ENCODE measurements around the gene IDH2. TPM values are rescaled to one million over a fixed set of nuclear protein-coding genes. Genes with fewer than 3 reads are reported as not detected.

Gene IDH2
- total RNA-seq, 1 donor from 2014 or later = 149 TPM

- Mint-ChIP-seq H3K9me3 (ENCODE audit: unreplicated experiment) (peaks cover 2% of the 10 kb centered on the region), H3K4me3 (ENCODE audit: unreplicated experiment) (no peak overlapping the region), H3K4me1 (ENCODE audit: low read depth, unreplicated experiment) (no peaks in the 10 kb centered on the region), H3K27ac (ENCODE audit: unreplicated experiment) (no peak overlapping the region), H3K27me3 (ENCODE audit: unreplicated experiment) (peaks cover 2% of the 10 kb centered on the region), H3K36me3 (ENCODE audit: unreplicated experiment) (no peaks in the 10 kb centered on the region)
- no peak for DNase-seq
- no peak for TF ChIP-seq CTCF (IDR thresholded peaks at IDR 0.05; ENCODE audit: partially characterized antibody, unreplicated experiment)
Observed at GRCh38 chr15:90138071-90138833, 36.0 kb upstream of the IDH2 start.

- Mint-ChIP-seq H3K36me3 (ENCODE audit: unreplicated experiment) (no peaks in the 10 kb centered on the region), H3K4me1 (ENCODE audit: low read depth, unreplicated experiment) (no peaks in the 10 kb centered on the region), H3K4me3 (ENCODE audit: unreplicated experiment) (no peak overlapping the region), H3K27me3 (ENCODE audit: unreplicated experiment) (peaks cover 4% of the 10 kb centered on the region), H3K27ac (ENCODE audit: unreplicated experiment) (no peak overlapping the region), H3K9me3 (ENCODE audit: unreplicated experiment) (peaks cover 1% of the 10 kb centered on the region)
- no peak for DNase-seq
- TF ChIP-seq CTCF (IDR thresholded peaks at IDR 0.05; ENCODE audit: partially characterized antibody, unreplicated experiment) = no peak
Observed at GRCh38 chr15:90132437-90132836, 30.2 kb upstream of the IDH2 start.

- Mint-ChIP-seq H3K4me3 (ENCODE audit: unreplicated experiment) (no peak overlapping the region), H3K27ac (ENCODE audit: unreplicated experiment) (no peak overlapping the region), H3K36me3 (ENCODE audit: unreplicated experiment) (no peaks in the 10 kb centered on the region), H3K27me3 (ENCODE audit: unreplicated experiment) (peaks cover 4% of the 10 kb centered on the region), H3K4me1 (ENCODE audit: low read depth, unreplicated experiment) (peaks cover 3% of the 10 kb centered on the region), H3K9me3 (ENCODE audit: unreplicated experiment) (peaks cover 1% of the 10 kb centered on the region)
- no peak for TF ChIP-seq CTCF (IDR thresholded peaks at IDR 0.05; ENCODE audit: partially characterized antibody, unreplicated experiment)
- no peak for DNase-seq
Observed at GRCh38 chr15:90131848-90132247, 29.6 kb upstream of the IDH2 start.

- TF ChIP-seq CTCF (IDR thresholded peaks at IDR 0.05; ENCODE audit: partially characterized antibody, unreplicated experiment) = no peak
- Mint-ChIP-seq H3K4me1 (ENCODE audit: low read depth, unreplicated experiment) (peaks cover 5% of the 10 kb centered on the region), H3K27ac (ENCODE audit: unreplicated experiment) (no peak overlapping the region), H3K27me3 (ENCODE audit: unreplicated experiment) (peaks cover 4% of the 10 kb centered on the region), H3K36me3 (ENCODE audit: unreplicated experiment) (no peaks in the 10 kb centered on the region), H3K9me3 (ENCODE audit: unreplicated experiment) (peaks cover 3% of the 10 kb centered on the region), H3K4me3 (ENCODE audit: unreplicated experiment) (no peak overlapping the region)
- no peak for DNase-seq
Observed at GRCh38 chr15:90130291-90130690, 28.0 kb upstream of the IDH2 start.

GRCh38 chr15:90126596-90127435 is 24.5 kb upstream of the IDH2 start:
- H3K27ac Mint-ChIP-seq (ENCODE audit: unreplicated experiment) = no peak overlapping the region
- peak; percentile 28 for DNase-seq
- TF ChIP-seq CTCF (IDR thresholded peaks at IDR 0.05; ENCODE audit: partially characterized antibody, unreplicated experiment) = no peak
- peaks cover 3% of the 10 kb centered on the region for H3K9me3 Mint-ChIP-seq (ENCODE audit: unreplicated experiment)
- H3K27me3 Mint-ChIP-seq (ENCODE audit: unreplicated experiment) = peaks cover 2% of the 10 kb centered on the region
- H3K4me1 Mint-ChIP-seq (ENCODE audit: low read depth, unreplicated experiment) = peaks cover 5% of the 10 kb centered on the region
- no peak overlapping the region for H3K4me3 Mint-ChIP-seq (ENCODE audit: unreplicated experiment)
- no peaks in the 10 kb centered on the region for H3K36me3 Mint-ChIP-seq (ENCODE audit: unreplicated experiment)
